Lung (tissue), 12 donors: ENCODE measurements around the gene SLC12A1. TPM values are rescaled to one million over a fixed set of nuclear protein-coding genes. Genes with fewer than 3 reads are reported as not detected.

Source experiments
- ATAC-seq: fragments of 200-7000 bp; cut with Tn5 transposase; one replicate; pipeline ENCODE4 v1.9.1; 2020; ENCODE audit warnings: moderate number of reproducible peaks; ENCODE audit not compliant: insufficient read depth, low FRiP score
- DNase-seq, 3 donors: peaks; one replicate each; pipeline ENCODE4 v3.0.0-alpha.2; 2013 to 2017
- H3K27ac ChIP-seq, 2 donors: one replicate each; pipeline ENCODE4 v1.5.1; 2013; ENCODE audit warnings: mild to moderate bottlenecking in 2 of 2, moderate library complexity in 2 of 2, control low read depth in 1 of 2, inconsistent platforms in 1 of 2, low read depth in 1 of 2, low read length in 1 of 2
- H3K27me3 ChIP-seq, 3 donors: one replicate each; pipeline ENCODE4 v1.5.1; 2013; ENCODE audit warnings: low read length in 2 of 3; ENCODE audit not compliant: control insufficient read depth in 3 of 3, insufficient read depth in 3 of 3
- H3K36me3 ChIP-seq, 4 donors: one replicate each; pipeline ENCODE4 v1.5.1; 2013; ENCODE audit warnings: low read length in 4 of 4, mild to moderate bottlenecking in 1 of 4, moderate library complexity in 1 of 4; ENCODE audit not compliant: control insufficient read depth in 4 of 4, insufficient read depth in 4 of 4
- H3K4me1 ChIP-seq, 5 donors: one replicate each; pipeline ENCODE4 v1.5.1; 2013; ENCODE audit warnings: low read length in 5 of 5, mild to moderate bottlenecking in 2 of 5, moderate library complexity in 1 of 5; ENCODE audit not compliant: control insufficient read depth in 5 of 5, insufficient read depth in 5 of 5
- H3K4me3 ChIP-seq: one replicate; pipeline ENCODE4 v1.5.1; 2013; ENCODE audit warnings: mild to moderate bottlenecking, control low read depth, moderate library complexity
- H3K9ac ChIP-seq, 2 donors: one replicate each; pipeline ENCODE4 v1.5.1; 2013; ENCODE audit warnings: low read length in 2 of 2, control low read depth in 1 of 2; ENCODE audit not compliant: insufficient read depth in 1 of 2
- H3K9me3 ChIP-seq, 4 donors: one replicate each; pipeline ENCODE4 v1.5.1; 2013; ENCODE audit warnings: low read length in 3 of 4, mild to moderate bottlenecking in 1 of 4, moderate library complexity in 1 of 4; ENCODE audit not compliant: control insufficient read depth in 4 of 4, insufficient read depth in 3 of 4
- CTCF ChIP-seq: IDR thresholded peaks from 2 replicates; pipeline ENCODE4 v1.5.1; 2012; ENCODE audit warnings: mild to moderate bottlenecking; ENCODE audit errors: control extremely low read depth, extremely low read depth
- WGBS, 2 donors: extraction: QIAGEN DNeasy Blood & Tissue Kit; methylation state at CpG; one replicate each; pipeline ENCODE4 v1.1.7; 2013; 5-methylcytosine and 5-hydroxymethylcytosine counted together
- polyA plus RNA-seq, 2 donors: library from polyadenylated mRNA; stranded (reverse); fragments of 200-250 nt; gene quantifications; one replicate each; pipeline ENCODE4 v1.2.1, GENCODE V29; 2013
- total RNA-seq, 2 donors: library from RNA; depleted of rRNA in 1 of 2; stranded (reverse); fragments of >200 nt in 1 of 2; gene quantifications; one replicate each; pipeline ENCODE4 v1.2.1, GENCODE V29; 2014 to 2021
- donor health status: control.
- donor health status: control.
- donor health status: Bipolar disorder and iron deficiency.
- donor health status: healthy.
- donor health status: DM: yes; HTN: yes; CAD: no.

The SLC12A1 gene
- total and polyA plus RNA-seq, 4 donors: 0.03 TPM; not detected in 3

- TF ChIP-seq CTCF: no peak
- Histone ChIP-seq H3K36me3 (no peaks in the 10 kb centered on the region), H3K4me3 (no peak overlapping the region), H3K9me3 (no peaks in the 10 kb centered on the region), H3K9ac (no peak overlapping the region), H3K27me3 (no peaks in the 10 kb centered on the region), H3K27ac (no peak overlapping the region), H3K4me1 (peaks cover 0 to 42% (median 1%) of the 10 kb centered on the region in 5 donors)
- ATAC-seq (no peak), DNase-seq (peak in 2 of 3 donors; percentile 55 to 74)
- WGBS, 2 donors: 53 to 66% methylated on average over 6 of the region's 6 CpGs
Measured at GRCh38 chr15:48283396-48284145, 77.5 kb downstream of the SLC12A1 start.

GRCh38 chr15:48285329-48286214, 79.5 kb downstream of the SLC12A1 start:
- Histone ChIP-seq H3K27me3 (no peaks in the 10 kb centered on the region), H3K9me3 (no peaks in the 10 kb centered on the region), H3K4me3 (no peak overlapping the region), H3K36me3 (no peaks in the 10 kb centered on the region), H3K27ac (no peak overlapping the region), H3K9ac (peak overlapping the region in 1 of 2 donors; percentile 35), H3K4me1 (peaks cover 0 to 34% (median 1%) of the 10 kb centered on the region in 5 donors)
- DNase-seq (peak; percentile 79 to 95 (median 91)), ATAC-seq (peak; percentile 68)
- WGBS, 2 donors: 23 to 33% methylated on average over 14 of the region's 14 CpGs
- TF ChIP-seq CTCF: peak; percentile 42

- WGBS, 2 donors: 79 to 94% methylated on average over 2 of the region's 2 CpGs
- H3K36me3 ChIP-seq: no peaks in the 10 kb centered on the region
- DNase-seq: no peak
- H3K4me1 ChIP-seq: peaks cover 0 to 7% (median 1%) of the 10 kb centered on the region in 5 donors
- no peak for ATAC-seq
- H3K27me3 ChIP-seq: no peaks in the 10 kb centered on the region
- no peak for TF ChIP-seq CTCF
- H3K27ac ChIP-seq: no peak overlapping the region
- H3K4me3 ChIP-seq: no peak overlapping the region
- no peaks in the 10 kb centered on the region for H3K9me3 ChIP-seq
- no peak overlapping the region for H3K9ac ChIP-seq
Measured at GRCh38 chr15:48289628-48290027, 83.5 kb downstream of the SLC12A1 start.
